HG02642 (cell line): ENCODE measurements around the gene TBX3.

Experiments
- ATAC-seq: cut with Tn5 transposase; IDR thresholded peaks from one replicate; pipeline ENCODE4 v1.9.1; 2021; ENCODE audit warnings: mild to moderate bottlenecking; ENCODE audit not compliant: unreplicated experiment, poor library complexity

Gene TBX3

DNA sequence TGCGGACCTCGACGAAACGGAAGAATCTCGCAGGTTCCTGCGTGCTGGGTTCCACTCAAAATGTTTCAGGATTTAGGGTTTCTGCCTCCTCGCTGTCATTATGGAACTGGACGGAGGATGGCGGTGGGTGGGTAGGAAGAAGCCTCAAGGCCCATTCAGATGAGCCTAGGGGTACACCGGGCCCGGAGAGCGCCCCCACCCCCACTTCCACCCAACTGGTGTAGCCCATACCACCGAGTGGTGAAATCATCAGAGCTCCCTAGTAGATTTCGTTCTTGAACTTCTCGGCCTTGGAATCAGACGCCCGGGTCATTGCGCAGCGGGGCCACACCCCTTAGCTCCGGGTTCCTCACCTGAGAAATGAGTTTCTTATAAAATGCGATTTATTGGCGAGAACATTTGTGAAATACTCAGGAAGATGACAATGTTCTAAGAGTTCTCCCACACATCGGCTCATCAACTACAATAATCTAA, 13.3 kb upstream of the TBX3 start:
- no peak for ATAC-seq

GRCh38 chr12:114696443-114697242, 12.7 kb upstream of the TBX3 start:
- ATAC-seq = no peak

DNA sequence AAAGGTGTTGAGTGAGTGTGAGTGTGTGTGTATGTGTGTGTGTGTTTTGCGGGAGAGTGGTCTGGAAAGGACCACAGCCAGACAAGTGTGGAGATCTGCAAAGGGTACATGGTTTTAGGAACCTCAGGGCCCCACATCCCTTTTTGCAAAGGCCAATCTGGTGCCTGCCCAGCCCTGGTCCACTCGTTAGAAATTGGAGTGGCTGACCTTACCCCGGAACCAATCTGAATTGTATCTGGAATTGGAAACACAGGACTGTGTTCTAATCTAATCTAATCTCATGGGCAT, 11.3 kb upstream of the TBX3 start:
- no peak for ATAC-seq

DNA sequence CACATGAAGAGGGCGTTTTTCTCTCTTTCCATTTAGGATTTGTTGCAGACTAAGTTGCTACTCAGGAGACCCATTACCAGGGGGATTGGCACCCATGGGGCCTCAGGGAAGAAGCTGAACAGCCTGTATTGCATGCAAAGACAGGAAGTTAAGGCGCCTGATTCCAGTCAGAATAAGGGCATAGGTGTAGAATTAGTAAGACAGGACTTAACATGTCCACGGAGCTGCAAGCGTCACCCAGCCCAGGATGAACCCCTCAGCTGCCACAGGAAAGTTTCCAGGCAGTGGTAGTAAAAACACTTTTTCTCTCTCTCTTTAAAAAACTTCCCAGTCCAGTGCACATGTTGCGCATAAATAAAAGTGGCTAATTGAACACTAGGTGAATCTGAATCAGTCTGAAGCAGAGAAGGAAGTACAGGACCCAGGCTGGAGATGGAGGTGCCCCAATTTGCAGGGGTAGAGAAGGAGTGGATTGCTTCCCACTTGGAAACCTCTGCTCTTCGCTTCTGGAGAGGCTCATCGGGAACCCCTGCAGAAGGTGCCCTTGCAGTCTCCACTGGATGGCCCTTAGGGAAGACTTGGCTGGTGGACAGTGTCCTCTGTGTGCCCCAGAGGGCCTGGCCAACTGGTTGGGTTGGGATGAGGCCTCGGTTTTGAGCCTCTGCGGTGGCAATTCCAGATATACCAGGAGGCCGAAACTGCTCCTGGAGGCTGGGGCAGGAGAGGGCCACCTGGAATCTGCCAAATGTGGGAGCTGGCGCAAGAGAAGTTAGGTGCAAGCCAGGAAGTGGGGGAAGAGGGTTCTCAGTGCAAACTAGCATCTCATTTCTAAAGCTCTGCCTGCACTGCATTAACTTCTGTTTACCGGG, 10.7 kb upstream of the TBX3 start:
- no peak for ATAC-seq

DNA sequence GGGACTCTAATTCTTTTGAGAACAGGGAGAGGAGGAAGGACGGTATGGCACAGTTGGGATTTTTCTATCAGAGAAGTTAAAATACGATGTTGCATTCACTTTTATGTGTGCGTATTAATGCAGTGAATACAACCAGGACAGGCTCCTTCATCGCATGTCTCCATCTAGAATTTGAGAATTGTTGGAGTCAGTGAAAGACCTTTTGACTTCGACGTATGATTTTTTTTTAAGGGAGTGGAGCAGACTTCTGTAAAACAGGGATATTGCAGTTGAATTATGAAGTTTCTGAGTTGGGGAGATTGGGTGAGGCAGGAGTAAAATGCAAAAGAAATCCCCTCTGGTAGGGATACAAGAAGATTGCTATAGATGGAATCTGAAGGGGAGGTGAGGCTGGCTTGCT, 9.6 kb upstream of the TBX3 start:
- ATAC-seq = no peak

- no peak for ATAC-seq
Measured at GRCh38 chr12:114693059-114693531, 9.1 kb upstream of the TBX3 start.

DNA sequence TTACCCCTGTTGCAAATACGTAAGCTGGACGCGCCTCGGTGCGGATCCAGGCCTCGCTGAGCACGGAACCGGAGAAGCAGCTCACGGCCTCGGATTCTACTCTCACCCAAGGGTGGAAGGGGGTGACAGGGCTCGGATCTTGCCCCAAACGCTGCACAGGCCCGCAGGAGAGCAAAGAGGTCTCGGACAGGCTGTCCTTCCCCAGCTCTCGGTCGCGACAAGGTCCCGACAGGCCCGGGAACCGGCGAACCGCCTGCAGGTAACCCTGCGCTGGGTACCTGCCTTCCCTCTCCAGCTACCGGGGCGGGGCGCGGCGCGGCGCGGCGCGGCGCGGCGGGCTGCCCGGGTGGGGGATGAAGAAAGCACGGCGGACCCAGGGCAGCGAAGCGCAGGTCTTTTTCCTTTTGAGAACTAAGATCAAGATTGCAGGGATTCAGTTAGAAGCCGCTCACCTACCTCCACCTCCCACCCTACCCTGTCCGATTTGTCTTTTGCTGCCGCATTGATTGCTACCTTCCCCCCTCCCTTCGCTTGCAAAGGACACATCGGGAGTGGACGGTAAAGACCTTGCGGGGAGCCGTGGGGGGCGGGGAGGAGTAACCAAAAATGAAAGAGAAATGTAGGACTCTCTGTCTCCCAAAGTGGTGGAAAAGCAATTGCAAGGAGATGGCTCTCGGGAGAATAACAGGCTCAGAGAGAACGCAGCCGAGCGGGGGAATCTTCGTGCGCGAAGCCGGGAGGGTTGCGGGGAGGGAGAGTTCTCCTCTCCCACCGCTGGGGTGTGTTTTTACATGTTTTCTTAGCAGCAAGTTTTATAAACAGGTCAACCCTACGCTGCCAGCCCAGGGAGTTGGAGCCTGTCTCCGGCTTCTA, 8.4 kb upstream of the TBX3 start:
- no peak for ATAC-seq

GRCh38 chr12:114691763-114692185, 7.8 kb upstream of the TBX3 start:
- ATAC-seq = no peak

- no peak for ATAC-seq
Measured at GRCh38 chr12:114691196-114691595, 7.2 kb upstream of the TBX3 start.

GRCh38 chr12:114690267-114691135, 6.5 kb upstream of the TBX3 start:
- no peak for ATAC-seq

DNA sequence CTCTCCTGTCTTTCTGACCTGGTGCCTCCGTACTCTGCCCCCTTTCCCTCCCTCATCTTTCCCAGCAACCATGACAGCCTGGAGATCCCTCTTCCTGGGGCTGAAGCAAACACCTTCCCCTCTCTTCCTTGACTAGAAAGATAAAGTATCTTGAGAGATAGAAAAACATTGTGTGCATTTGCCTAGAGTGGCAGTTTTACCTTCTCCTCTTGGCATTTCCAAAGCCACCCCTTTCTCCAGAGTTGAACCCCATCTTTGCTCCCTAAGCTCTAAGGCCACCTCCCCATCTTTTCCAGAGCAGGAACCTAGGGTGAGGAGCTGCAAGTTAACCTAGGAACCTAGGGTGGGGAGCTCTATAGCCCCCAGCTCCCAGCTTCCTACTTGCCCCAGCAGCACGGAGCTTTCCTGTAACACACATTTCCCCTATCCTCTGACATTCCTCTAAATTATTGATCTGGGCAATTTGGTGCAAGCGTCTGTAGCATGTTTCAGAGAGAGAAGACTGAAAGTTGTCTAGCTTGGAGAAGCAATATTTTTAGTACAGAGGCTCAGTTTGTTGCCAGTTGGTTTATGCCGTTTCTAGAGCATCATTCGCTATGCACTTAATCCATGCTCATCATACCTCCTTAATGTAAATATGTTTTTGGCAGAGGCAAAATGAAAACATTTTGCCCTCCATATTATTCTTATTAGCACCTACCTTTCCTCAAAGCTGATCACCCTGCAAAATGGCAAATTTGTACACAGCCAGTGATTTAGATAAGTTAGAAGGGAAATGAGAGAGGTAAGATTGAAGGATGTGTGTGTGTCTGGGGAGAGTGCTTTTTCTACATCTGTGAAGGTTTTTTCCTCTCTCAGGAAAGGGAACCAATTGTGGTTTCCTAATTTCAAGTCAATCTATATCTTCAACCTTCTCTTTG, 5.4 kb upstream of the TBX3 start:
- no peak for ATAC-seq

DNA sequence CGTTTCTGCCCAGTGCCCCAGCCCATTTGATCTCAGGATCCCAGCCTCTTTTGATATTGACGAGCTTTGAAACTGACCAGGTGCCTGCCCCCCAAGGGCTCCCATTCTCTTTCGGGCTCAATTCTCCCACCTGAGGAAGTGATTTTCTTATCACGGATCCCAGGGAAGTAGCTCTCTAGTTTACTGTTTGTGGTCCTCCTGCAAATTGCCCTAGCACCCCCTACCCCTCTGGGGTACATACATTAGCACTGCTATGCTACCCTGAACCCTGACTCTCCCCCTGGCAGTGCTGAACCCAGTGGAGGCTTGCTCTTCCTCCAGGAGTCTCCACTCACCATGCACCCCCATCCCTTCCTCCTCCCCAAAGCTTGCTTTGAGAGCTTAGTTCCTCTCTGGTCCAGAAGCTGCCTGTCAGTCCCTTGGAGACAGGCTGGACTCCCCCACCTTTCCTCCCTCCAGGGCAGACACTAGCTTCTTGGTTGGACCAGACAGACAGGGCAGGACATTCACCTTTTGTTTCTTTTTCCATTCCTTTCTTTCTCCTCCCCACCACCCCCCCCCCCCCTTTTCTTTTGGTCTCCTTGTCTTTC, 4.4 kb upstream of the TBX3 start:
- ATAC-seq = no peak

DNA sequence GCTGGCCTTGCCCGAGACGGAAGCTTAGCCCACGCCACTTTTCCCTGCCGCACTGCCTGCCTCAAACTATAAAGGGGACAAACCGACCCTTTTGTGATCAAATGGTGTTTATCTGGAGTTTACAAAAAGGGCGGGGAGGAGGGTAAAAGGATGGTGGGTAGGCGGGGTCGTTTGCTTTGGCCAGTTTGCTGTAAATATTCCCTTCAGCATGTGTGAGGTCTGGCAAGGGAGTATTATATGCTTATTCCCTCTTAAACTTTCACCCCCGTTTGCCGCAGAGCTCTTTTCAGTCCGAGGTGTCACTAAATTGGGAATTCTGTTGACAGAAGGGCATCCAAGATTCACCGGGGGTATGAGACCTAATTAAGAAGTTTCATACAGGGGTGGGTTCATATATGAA, 3.8 kb upstream of the TBX3 start:
- no peak for ATAC-seq

DNA sequence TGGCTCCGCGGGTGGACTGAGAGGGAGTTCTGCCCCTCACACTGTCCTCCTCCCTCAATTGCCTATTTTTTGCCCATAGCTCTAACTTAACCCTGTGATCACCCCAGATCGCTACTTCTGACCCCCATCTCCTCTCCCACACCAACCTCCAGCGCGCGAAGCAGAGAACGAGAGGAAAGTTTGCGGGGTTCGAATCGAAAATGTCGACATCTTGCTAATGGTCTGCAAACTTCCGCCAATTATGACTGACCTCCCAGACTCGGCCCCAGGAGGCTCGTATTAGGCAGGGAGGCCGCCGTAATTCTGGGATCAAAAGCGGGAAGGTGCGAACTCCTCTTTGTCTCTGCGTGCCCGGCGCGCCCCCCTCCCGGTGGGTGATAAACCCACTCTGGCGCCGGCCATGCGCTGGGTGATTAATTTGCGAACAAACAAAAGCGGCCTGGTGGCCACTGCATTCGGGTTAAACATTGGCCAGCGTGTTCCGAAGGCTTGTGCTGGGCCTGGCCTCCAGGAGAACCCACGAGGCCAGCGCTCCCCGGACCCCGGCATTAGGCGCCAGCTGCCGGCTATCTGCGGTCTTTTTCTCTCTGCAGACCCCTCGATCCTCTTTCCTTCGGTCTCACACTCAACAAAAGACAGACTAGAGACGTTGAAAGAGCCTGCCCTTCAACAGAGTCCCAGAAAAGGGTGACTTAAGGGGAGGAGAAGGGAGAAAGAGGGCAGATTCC, 3.0 kb upstream of the TBX3 start:
- ATAC-seq = no peak

DNA sequence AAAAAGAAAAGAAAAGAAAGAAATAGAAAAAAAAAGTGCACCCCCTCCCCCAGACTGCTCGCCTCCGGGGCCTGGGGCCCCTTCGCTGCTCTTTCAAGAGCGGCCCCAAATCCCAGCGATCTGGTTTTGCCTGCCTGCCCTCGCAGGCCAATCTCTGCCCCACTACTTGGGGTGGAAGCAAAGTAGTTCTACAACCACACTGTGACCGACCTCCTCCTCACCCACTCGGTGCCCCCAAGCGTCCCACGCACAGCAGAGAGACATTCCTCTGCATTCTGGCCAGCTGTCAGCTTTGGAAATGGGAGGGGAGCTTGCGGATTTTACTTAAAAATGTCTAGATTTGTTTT, 2.4 kb upstream of the TBX3 start:
- no peak for ATAC-seq

DNA sequence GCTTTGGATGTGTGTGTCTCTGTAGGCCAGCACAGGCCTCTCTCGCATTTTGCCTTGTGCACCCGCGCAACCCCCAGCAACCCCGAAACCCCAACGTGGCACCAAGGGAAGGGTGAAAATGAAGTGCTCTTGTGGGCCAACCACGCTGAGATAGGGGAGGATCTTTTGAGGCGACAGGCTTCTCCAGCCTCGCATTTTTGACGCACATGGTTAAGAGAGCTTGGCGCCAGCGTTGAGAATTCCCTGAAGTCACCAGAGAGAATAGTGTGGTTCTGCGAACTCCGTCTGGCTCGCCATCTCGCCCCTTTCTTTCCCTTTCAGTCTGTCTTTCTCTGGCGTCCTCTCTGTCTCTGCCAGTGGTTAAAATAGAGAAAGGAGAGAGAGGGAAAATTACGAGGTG, 1.9 kb upstream of the TBX3 start:
- no peak for ATAC-seq

- no peak for ATAC-seq
Measured at GRCh38 chr12:114685320-114685781, 1.4 kb upstream of the TBX3 start.

DNA sequence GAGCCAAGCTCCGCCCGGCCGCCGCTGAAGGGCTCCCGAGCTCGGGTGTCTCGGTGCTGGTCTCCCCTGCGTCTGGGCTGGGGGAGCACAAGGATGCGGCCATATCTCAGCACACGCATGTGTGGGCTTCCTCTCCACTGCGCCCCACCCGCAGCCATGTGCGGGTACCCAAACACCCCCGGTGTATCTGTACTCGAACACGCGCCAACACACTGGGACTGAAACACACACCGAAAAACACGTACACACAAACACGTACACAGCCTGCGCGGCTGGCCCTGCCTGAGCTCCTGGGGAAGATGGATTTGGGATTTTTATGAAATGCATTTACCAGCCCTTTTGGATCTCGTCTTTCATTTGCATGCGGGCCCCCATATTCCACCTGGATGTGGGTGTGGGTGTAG, 897 bp upstream of the TBX3 start:
- ATAC-seq = no peak
